IMR-90 (cell line): ENCODE measurements around the gene INO80B. TPM values are rescaled to one million over a fixed set of nuclear protein-coding genes. Genes with fewer than 3 reads are reported as not detected.

Experiments used
- ATAC-seq: fragments of 200-7000 bp; cut with Tn5 transposase; 2 replicates; pipeline ENCODE4 v1.9.1; 2020; ENCODE audit warnings: low read depth, mild to moderate bottlenecking, moderate library complexity
- BruUV-seq: library from RNA; stranded (reverse); fragments of 400-500 nt; replicated peaks from 2 replicates; lab custom pipeline; 2021; lab: Mats Ljungman, UMichigan
- CTCF ChIA-PET: fragments of 300-600 bp; formaldehyde crosslinking; extraction: SDS; loops from one replicate; lab custom pipeline; 2021; ENCODE audit warnings: antibody characterized with exemption; lab: Yijun Ruan, JAX
- POLR2A ChIA-PET: fragments of 300-600 bp; sonication (Branson Sonifier 250); formaldehyde crosslinking; loops from one replicate; lab custom pipeline; 2022; ENCODE audit warnings: antibody characterized with exemption; ENCODE audit not compliant: unreplicated experiment; lab: Charles Lee
- DNase-seq: peaks from one replicate; pipeline ENCODE4 v3.0.0; 2013
- H2AFZ ChIP-seq: replicated peaks from 2 replicates; pipeline ENCODE3; 2013; ENCODE audit warnings: low read length, mild to moderate bottlenecking; ENCODE audit not compliant: poor library complexity
- H2AK5ac ChIP-seq: 2 replicates; pipeline ENCODE4 v1.6.1; 2013; ENCODE audit warnings: low read depth, low read length, inconsistent platforms
- H2AK9ac ChIP-seq: replicated peaks from 2 replicates; pipeline ENCODE3; 2013; ENCODE audit warnings: mild to moderate bottlenecking, low read depth, low read length, moderate library complexity; ENCODE audit not compliant: poor library complexity
- H2BK120ac ChIP-seq: 2 replicates; pipeline ENCODE4 v1.6.1; 2013; ENCODE audit warnings: low read depth, low read length, inconsistent platforms
- H2BK15ac ChIP-seq: 3 replicates; pipeline ENCODE4 v1.6.1; 2013; ENCODE audit warnings: low read depth, low read length, inconsistent platforms
- H2BK20ac ChIP-seq: 2 replicates; pipeline ENCODE4 v1.6.1; 2013; ENCODE audit warnings: low read depth, mild to moderate bottlenecking, inconsistent platforms, low read length, moderate library complexity
- H2BK5ac ChIP-seq: 2 replicates; pipeline ENCODE4 v1.6.1; 2013; ENCODE audit warnings: mild to moderate bottlenecking, low read depth, low read length, inconsistent platforms; ENCODE audit not compliant: poor library complexity, severe bottlenecking
- H3K14ac ChIP-seq: replicated peaks from 2 replicates; pipeline ENCODE4 v1.6.1; 2013; ENCODE audit warnings: low read depth, low read length, inconsistent platforms
- H3K18ac ChIP-seq: 2 replicates; pipeline ENCODE4 v1.6.1; 2013; ENCODE audit warnings: low read depth, low read length, control low read depth
- H3K23ac ChIP-seq: 2 replicates; pipeline ENCODE4 v1.6.1; 2013; ENCODE audit warnings: low read depth, low read length, inconsistent platforms
- H3K27ac ChIP-seq: 2 replicates; pipeline ENCODE4 v1.5.1; 2013; ENCODE audit warnings: mild to moderate bottlenecking, control low read depth, low read length; ENCODE audit not compliant: insufficient read depth
- H3K27me3 ChIP-seq: 2 replicates; pipeline ENCODE4 v1.6.1; 2013; ENCODE audit warnings: low read length; ENCODE audit not compliant: control insufficient read depth, insufficient read depth
- H3K36me3 ChIP-seq: 2 replicates; pipeline ENCODE4 v1.6.1; 2013; ENCODE audit warnings: low read length, mixed read lengths; ENCODE audit not compliant: control insufficient read depth, insufficient read depth
- H3K4ac ChIP-seq: 2 replicates; pipeline ENCODE4 v1.6.1; 2013; ENCODE audit warnings: low read depth, low read length, inconsistent platforms
- H3K4me1 ChIP-seq: 2 replicates; pipeline ENCODE4 v1.6.1; 2013; ENCODE audit warnings: low read length, mixed read lengths; ENCODE audit not compliant: control insufficient read depth, insufficient read depth
- H3K4me2 ChIP-seq: 2 replicates; pipeline ENCODE4 v1.6.1; 2013; ENCODE audit warnings: low read depth, mild to moderate bottlenecking, control low read depth, low read length, moderate library complexity
- H3K4me3 ChIP-seq: 2 replicates; pipeline ENCODE4 v1.5.1; 2013; ENCODE audit warnings: low read depth, mild to moderate bottlenecking, control low read depth, low read length, moderate library complexity; ENCODE audit not compliant: insufficient read depth
- H3K56ac ChIP-seq: 2 replicates; pipeline ENCODE4 v1.6.1; 2013; ENCODE audit warnings: low read length, inconsistent platforms; ENCODE audit not compliant: insufficient read depth; ENCODE audit errors: extremely low read depth
- H3K79me1 ChIP-seq, 2 experiments: 2 replicates each; pipeline ENCODE4 v1.6.1; 2013; ENCODE audit warnings: low read length in 2 of 2, inconsistent platforms in 1 of 2, low read depth in 1 of 2
- H3K9ac ChIP-seq: 2 replicates; pipeline ENCODE4 v1.6.1; 2013; ENCODE audit warnings: low read depth, low read length, control low read depth
- H3K9me1 ChIP-seq: 2 replicates; pipeline ENCODE4 v1.6.1; 2013; ENCODE audit warnings: low read length, inconsistent platforms; ENCODE audit not compliant: insufficient read depth
- H3K9me3 ChIP-seq: 2 replicates; pipeline ENCODE4 v1.6.1; 2013; ENCODE audit warnings: low read length; ENCODE audit not compliant: control insufficient read depth, insufficient read depth
- H4K20me1 ChIP-seq: 2 replicates; pipeline ENCODE4 v1.6.1; 2013; ENCODE audit warnings: low read length, inconsistent platforms; ENCODE audit not compliant: insufficient read depth
- H4K5ac ChIP-seq: 2 replicates; pipeline ENCODE4 v1.6.1; 2013; ENCODE audit warnings: mild to moderate bottlenecking, low read depth, low read length, control low read depth
- H4K8ac ChIP-seq, 2 experiments: 2 replicates each; pipeline ENCODE4 v1.6.1; 2013; ENCODE audit warnings: low read depth in 2 of 2, low read length in 2 of 2, control low read depth in 1 of 2, inconsistent platforms in 1 of 2
- H4K91ac ChIP-seq: 2 replicates; pipeline ENCODE4 v1.6.1; 2013; ENCODE audit warnings: low read depth, low read length, inconsistent platforms; ENCODE audit not compliant: insufficient read depth
- BHLHE40 ChIP-seq: fragments of 150-350 bp; IDR thresholded peaks from 2 replicates; pipeline ENCODE4 v1.6.1; 2016; ENCODE audit warnings: mild to moderate bottlenecking, low read depth, low read length
- CEBPB ChIP-seq: IDR thresholded peaks from 2 replicates; pipeline ENCODE4 v1.6.1; 2012; ENCODE audit warnings: low read depth, low read length, improper control_type of control experiment
- FOS ChIP-seq: fragments of 150-350 bp; IDR thresholded peaks from 2 replicates; pipeline ENCODE4 v1.6.1; 2016; ENCODE audit warnings: low read depth, low read length
- MAZ ChIP-seq: IDR thresholded peaks from 2 replicates; pipeline ENCODE4 v1.6.1; 2012; ENCODE audit warnings: low read depth, mild to moderate bottlenecking, low read length, improper control_type of control experiment, moderate library complexity, borderline replicate concordance
- MXI1 ChIP-seq: IDR thresholded peaks from 2 replicates; pipeline ENCODE4 v1.6.1; 2012; ENCODE audit warnings: low read depth, mild to moderate bottlenecking, low read length, moderate library complexity, borderline replicate concordance
- NFE2L2 ChIP-seq: fragments of 150-350 bp; IDR thresholded peaks from 2 replicates; pipeline ENCODE4 v1.6.1; 2016; ENCODE audit warnings: low read depth, mild to moderate bottlenecking, low read length
- POLR2A ChIP-seq: IDR thresholded peaks from 2 replicates; pipeline ENCODE4 v1.6.1; 2012; ENCODE audit warnings: mild to moderate bottlenecking, low read depth, low read length
- RCOR1 ChIP-seq: IDR thresholded peaks from 2 replicates; pipeline ENCODE4 v1.6.1; 2012; ENCODE audit warnings: mild to moderate bottlenecking, low read length, improper control_type of control experiment; ENCODE audit not compliant: insufficient replicate concordance
- RFX5 ChIP-seq: IDR thresholded peaks from 2 replicates; pipeline ENCODE4 v1.8.0; 2012; ENCODE audit warnings: low read depth, mild to moderate bottlenecking, low read length, moderate library complexity
- WGBS, 2 experiments: methylation state at CpG; one replicate each; pipeline versions ENCODE4 v1.1.5 to v1.1.7; 2013; ENCODE audit warnings: missing lambda C conversion rate in 2 of 2; ENCODE audit not compliant: insufficient read length in 1 of 2; ENCODE audit errors: extremely low coverage in 2 of 2; 5-methylcytosine and 5-hydroxymethylcytosine counted together
- dilution Hi-C: fragments of 300-500 bp; cut with HindIII; formaldehyde crosslinking; loops from one replicate; pipeline ENCODE4 v1.14.3; 2018; ENCODE audit warnings: low sequenced_read_pairs; ENCODE audit not compliant: unreplicated experiment
- in situ Hi-C: fragments of 300-500 bp; cut with MboI; formaldehyde crosslinking; loops from 3 replicates; pipeline ENCODE4 v1.14.3; 2019; ENCODE audit warnings: low sequenced_read_pairs, inconsistent platforms, mixed read lengths
- intact Hi-C: fragments of 100-400 bp; cut with micrococcal nuclease; formaldehyde crosslinking; loops from 2 replicates; pipeline ENCODE4 v1.10.0; 2022
- polyA plus RNA-seq, 3 experiments: library from polyadenylated mRNA; depleted of rRNA; stranded (reverse); fragments of >200 nt; gene quantifications; 2 replicates each; pipeline ENCODE4 v1.2.3, GENCODE V29; 2012; ENCODE audit warnings: low replicate concordance in 1 of 3
- total RNA-seq: library from RNA; depleted of rRNA; stranded (reverse); fragments of >200 nt; gene quantifications from 2 replicates; pipeline ENCODE4 v1.2.3, GENCODE V29; 2012
- TF ChIP-seq, protein P1 (sequence below): fragments of 150-350 bp; IDR thresholded peaks from 2 replicates; pipeline ENCODE4 v1.6.1; 2017; ENCODE audit warnings: mild to moderate bottlenecking, antibody characterized with exemption, low read length, low read depth

Gene INO80B
- total and polyA plus RNA-seq, 2 of the 4 experiments (the other 2 are of a cell fraction) = 4.5 to 10.5 TPM

DNA sequence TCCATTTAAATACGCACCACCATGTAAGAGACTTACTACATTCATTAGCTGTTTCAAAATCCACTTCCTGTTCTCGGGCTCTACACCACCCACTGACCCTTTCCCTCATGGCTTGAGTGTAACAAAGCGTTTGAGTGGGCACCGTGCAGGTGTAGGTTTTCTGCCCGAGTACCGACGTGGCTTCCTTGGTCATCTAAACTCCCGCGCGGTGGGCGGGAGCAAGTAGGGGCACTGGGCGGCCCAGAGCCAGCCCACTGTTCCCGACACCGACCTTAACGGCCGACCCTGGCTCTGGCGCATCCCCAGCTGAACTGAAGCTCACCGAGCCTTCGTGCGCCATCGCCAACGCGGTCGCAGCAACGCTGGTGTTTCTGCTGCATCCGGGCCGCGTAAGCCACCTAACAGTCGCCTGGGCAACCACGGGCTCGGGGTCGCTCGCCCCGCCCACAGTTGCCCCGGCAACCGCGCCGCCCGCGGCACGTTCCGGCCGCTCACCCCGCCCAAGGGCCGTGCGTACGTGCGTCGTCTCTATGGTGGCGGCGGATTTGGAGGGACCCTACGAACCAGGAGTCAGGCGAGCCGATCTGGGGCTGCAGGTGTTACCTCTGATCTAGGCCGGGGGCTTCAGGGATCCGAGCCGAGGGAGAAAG is 33.5 kb upstream of the INO80B start, which contains the start of the genes C2orf81 and WDR54:
C2orf81 (minus strand) TSS at position 399 of the 650 bp plus-strand sequence; CDS start at position 340, 59 bp downstream.
WDR54 (plus strand) TSS at position 510 of the 650 bp plus-strand sequence. CDS start 424 bp downstream, outside the sequence.
- BruUV-seq = no TSS peak
- peak within 1 kb of the TSS; percentile 71; the same call in 1 of the 2 replicates for H2AK5ac ChIP-seq
- WGBS, 2 experiments = 1% methylated on average over 39 of the region's 57 CpGs; no CpG with 5 or more reads in 1 of the 2 experiments
- peaks cover 7% of the 10 kb centered on the region for H3K9me1 ChIP-seq
- H2BK20ac ChIP-seq = no peak within 1 kb of the TSS
- peak within 1 kb of the TSS; percentile 16 for H2BK5ac ChIP-seq
- H4K8ac ChIP-seq = peak within 1 kb of the TSS; percentile 75 to 86
- intact Hi-C loops (no loop called here), dilution Hi-C loops (no loop called here), in situ Hi-C loops (no loop called here)
- H4K20me1 ChIP-seq = no peaks in the 10 kb centered on the region
- peak within 1 kb of the TSS; percentile 40; the same call in 1 of the 2 replicates for H3K14ac ChIP-seq
- peak within 1 kb of the TSS; percentile 96 for H2AK9ac ChIP-seq
- H3K27ac ChIP-seq = peak within 1 kb of the TSS; percentile 27; the same call in 1 of the 2 replicates
- H3K23ac ChIP-seq = peak within 1 kb of the TSS; percentile 84; the same call in 1 of the 2 replicates
- peaks cover 3% of the 10 kb centered on the region for H3K4me1 ChIP-seq
- no peaks in the 10 kb centered on the region; the same call in 1 of the 2 replicates for H3K27me3 ChIP-seq
- peak; percentile 96 for ATAC-seq
- peak within 1 kb of the TSS; percentile 43; the same call in 1 of the 2 replicates for H4K91ac ChIP-seq
- CTCF ChIA-PET = interaction anchor here (0.7 kb wide), 1 partner anchor 110 kb away, joined by 3 read pairs; no protein-coding TSS in a partner anchor
- POLR2A ChIA-PET = no interaction called here
- H3K9me3 ChIP-seq = no peaks in the 10 kb centered on the region
- peak within 1 kb of the TSS; percentile 52 for H3K9ac ChIP-seq
- H3K4me2 ChIP-seq = peak within 1 kb of the TSS; percentile 99
- TF ChIP-seq CEBPB = no peak
- TF ChIP-seq, protein P1, sequence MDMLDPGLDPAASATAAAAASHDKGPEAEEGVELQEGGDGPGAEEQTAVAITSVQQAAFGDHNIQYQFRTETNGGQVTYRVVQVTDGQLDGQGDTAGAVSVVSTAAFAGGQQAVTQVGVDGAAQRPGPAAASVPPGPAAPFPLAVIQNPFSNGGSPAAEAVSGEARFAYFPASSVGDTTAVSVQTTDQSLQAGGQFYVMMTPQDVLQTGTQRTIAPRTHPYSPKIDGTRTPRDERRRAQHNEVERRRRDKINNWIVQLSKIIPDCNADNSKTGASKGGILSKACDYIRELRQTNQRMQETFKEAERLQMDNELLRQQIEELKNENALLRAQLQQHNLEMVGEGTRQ = peak; percentile 32; the same call in 1 of the 2 replicates
- no peak for TF ChIP-seq FOS
- peak; percentile 61 for TF ChIP-seq POLR2A
- no peak for TF ChIP-seq RFX5
- no peak for TF ChIP-seq RCOR1
- TF ChIP-seq MAZ = peak; percentile 93
- TF ChIP-seq BHLHE40 = peak; percentile 98
- TF ChIP-seq MXI1 = peak; percentile 95
- TF ChIP-seq NFE2L2 = no peak
- no peak within 1 kb of the TSS for H3K56ac ChIP-seq
- peak; percentile 82 for DNase-seq
- H2BK120ac ChIP-seq = no peak within 1 kb of the TSS
- peak within 1 kb of the TSS; percentile 59 for H3K4ac ChIP-seq
- H3K36me3 ChIP-seq = peaks cover 16% of the 10 kb centered on the region
- peak within 1 kb of the TSS; percentile 54 for H4K5ac ChIP-seq
- H3K4me3 ChIP-seq = peak within 1 kb of the TSS; percentile 76
- H2BK15ac ChIP-seq = no peak within 1 kb of the TSS; the same call in 2 of the 3 replicates
- peak within 1 kb of the TSS; percentile 98 for H2AFZ ChIP-seq
- H3K18ac ChIP-seq = peak within 1 kb of the TSS; percentile 7; the same call in 1 of the 2 replicates
- H3K79me1 ChIP-seq = peaks cover 2 to 8% of the 10 kb centered on the region in 2 experiments; a peak in 2 of 4 replicates
